Measurements from ENCODE around the gene NCKAP1. TPM values are rescaled to one million over a fixed set of nuclear protein-coding genes. Genes with fewer than 3 reads are reported as not detected.
"Not testable (repeated sequence)": the region's sequence is repeated elsewhere in the genome, so short reads cannot be mapped to it uniquely, and the experiment has no call there.

Gene NCKAP1
- total RNA-seq, 1 donor from 2014 or later, result 83.0 TPM

DNA sequence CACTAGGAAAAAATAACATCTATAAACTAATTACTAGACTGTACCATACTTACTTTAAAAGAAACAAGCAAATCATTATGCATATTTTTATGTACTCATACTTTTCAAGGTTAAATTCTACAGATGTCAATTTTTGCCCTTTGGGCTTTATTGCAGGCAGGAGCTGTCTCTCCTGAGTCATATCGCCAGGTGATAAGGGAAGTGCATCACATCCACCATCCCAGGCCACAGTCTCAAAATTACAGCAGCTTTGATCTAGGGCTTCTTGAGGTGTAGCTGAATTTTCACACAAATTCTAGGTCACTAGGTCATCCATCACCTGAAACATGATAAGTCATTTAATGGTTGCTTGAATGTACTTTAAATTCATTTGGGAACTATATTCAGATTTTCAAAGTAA is 133.4 kb downstream of the NCKAP1 start:
- no peak overlapping the region for H3K27ac ChIP-seq (ENCODE audit: low read depth, low read length)
- H3K4me1 ChIP-seq (ENCODE audit: control insufficient read depth in 3 of 3, insufficient read depth in 3 of 3, low read length in 3 of 3), result peaks cover 0 to 5% (median 4%) of the 10 kb centered on the region in 3 donors
- H3K9me3 ChIP-seq (ENCODE audit: control insufficient read depth in 3 of 3, low read length in 3 of 3), result no peaks in the 10 kb centered on the region
- no peak overlapping the region for H3K4me3 ChIP-seq (ENCODE audit: low read length in 3 of 3)
- no peak overlapping the region for H3K9ac ChIP-seq (ENCODE audit: low read depth in 1 of 3, low read length in 3 of 3)
- no peaks in the 10 kb centered on the region for H3K36me3 ChIP-seq (ENCODE audit: control insufficient read depth in 3 of 3, insufficient read depth in 3 of 3, low read length in 3 of 3)
- H3K27me3 ChIP-seq (ENCODE audit: control insufficient read depth in 3 of 3, insufficient read depth in 3 of 3, low read length in 3 of 3), result no peaks in the 10 kb centered on the region

DNA sequence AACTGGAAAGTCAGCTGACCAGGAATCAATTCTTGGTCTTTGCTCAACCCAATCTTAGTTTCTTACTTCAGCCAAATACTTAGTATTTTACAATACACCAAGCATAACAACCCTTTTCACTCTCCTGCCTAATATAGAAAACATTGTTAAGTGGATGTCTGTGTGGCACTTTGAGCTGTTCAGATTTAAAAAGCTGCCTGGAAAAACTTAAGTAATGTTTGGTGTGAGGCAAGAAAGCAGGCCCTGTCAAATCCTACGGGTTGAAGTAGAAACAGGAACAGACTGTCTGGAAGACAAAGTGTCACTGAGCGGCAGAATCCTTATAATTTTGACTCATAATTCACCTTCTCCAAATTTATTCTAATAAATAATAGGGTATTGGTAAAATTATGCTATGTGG is 134.7 kb downstream of the NCKAP1 start:
- Histone ChIP-seq H3K4me1 (ENCODE audit: control insufficient read depth in 3 of 3, insufficient read depth in 3 of 3, low read length in 3 of 3) (peaks cover 0 to 5% (median 4%) of the 10 kb centered on the region in 3 donors), H3K27me3 (ENCODE audit: control insufficient read depth in 3 of 3, insufficient read depth in 3 of 3, low read length in 3 of 3) (no peaks in the 10 kb centered on the region), H3K27ac (ENCODE audit: low read depth, low read length) (no peak overlapping the region), H3K9ac (ENCODE audit: low read depth in 1 of 3, low read length in 3 of 3) (no peak overlapping the region), H3K36me3 (ENCODE audit: control insufficient read depth in 3 of 3, insufficient read depth in 3 of 3, low read length in 3 of 3) (no peaks in the 10 kb centered on the region), H3K9me3 (ENCODE audit: control insufficient read depth in 3 of 3, low read length in 3 of 3) (no peaks in the 10 kb centered on the region), H3K4me3 (ENCODE audit: low read length in 3 of 3) (no peak overlapping the region)

DNA sequence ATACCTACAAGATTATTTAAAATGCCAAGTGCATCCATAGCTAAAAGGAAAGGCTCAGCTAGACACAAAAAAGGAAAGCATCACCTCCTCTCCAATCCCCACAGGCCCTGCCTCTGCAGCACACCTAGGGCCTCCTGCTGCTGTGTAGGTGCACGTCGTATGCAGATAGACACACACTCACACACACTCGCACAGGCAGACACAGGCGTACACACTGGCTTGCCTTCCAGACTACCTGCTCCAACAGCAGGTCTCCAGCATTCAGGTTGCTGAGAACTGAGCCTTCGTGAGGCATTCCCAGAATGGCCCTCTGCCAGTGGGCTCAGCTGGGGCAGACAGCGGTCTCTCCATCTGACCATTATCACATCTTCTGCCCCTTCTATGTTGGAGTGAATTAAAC is 136.5 kb downstream of the NCKAP1 start:
- H3K4me1 ChIP-seq (ENCODE audit: control insufficient read depth in 3 of 3, insufficient read depth in 3 of 3, low read length in 3 of 3), result no peaks in the 10 kb centered on the region
- no peak overlapping the region for H3K4me3 ChIP-seq (ENCODE audit: low read length in 3 of 3)
- no peaks in the 10 kb centered on the region for H3K27me3 ChIP-seq (ENCODE audit: control insufficient read depth in 3 of 3, insufficient read depth in 3 of 3, low read length in 3 of 3)
- H3K36me3 ChIP-seq (ENCODE audit: control insufficient read depth in 3 of 3, insufficient read depth in 3 of 3, low read length in 3 of 3), result no peaks in the 10 kb centered on the region
- no peak overlapping the region for H3K9ac ChIP-seq (ENCODE audit: low read depth in 1 of 3, low read length in 3 of 3)
- no peak overlapping the region for H3K27ac ChIP-seq (ENCODE audit: low read depth, low read length)
- H3K9me3 ChIP-seq (ENCODE audit: control insufficient read depth in 3 of 3, low read length in 3 of 3), result no peaks in the 10 kb centered on the region

- H3K9ac ChIP-seq (ENCODE audit: low read depth in 1 of 3, low read length in 3 of 3), result no peak overlapping the region
- no peaks in the 10 kb centered on the region for H3K4me1 ChIP-seq (ENCODE audit: control insufficient read depth in 3 of 3, insufficient read depth in 3 of 3, low read length in 3 of 3)
Observed at GRCh38 chr2:182898718-182899117, 139.5 kb downstream of the NCKAP1 start.

GRCh38 chr2:182897137-182897536 is 141.1 kb downstream of the NCKAP1 start:
- H3K9me3 ChIP-seq (ENCODE audit: control insufficient read depth in 3 of 3, low read length in 3 of 3), result no peaks in the 10 kb centered on the region
- H3K36me3 ChIP-seq (ENCODE audit: control insufficient read depth in 3 of 3, insufficient read depth in 3 of 3, low read length in 3 of 3), result no peaks in the 10 kb centered on the region
- no peak overlapping the region for H3K27ac ChIP-seq (ENCODE audit: low read depth, low read length)
- H3K4me3 ChIP-seq (ENCODE audit: low read length in 3 of 3), result no peak overlapping the region
- no peaks in the 10 kb centered on the region for H3K4me1 ChIP-seq (ENCODE audit: control insufficient read depth in 3 of 3, insufficient read depth in 3 of 3, low read length in 3 of 3)
- H3K9ac ChIP-seq (ENCODE audit: low read depth in 1 of 3, low read length in 3 of 3), result no peak overlapping the region
- H3K27me3 ChIP-seq (ENCODE audit: control insufficient read depth in 3 of 3, insufficient read depth in 3 of 3, low read length in 3 of 3), result no peaks in the 10 kb centered on the region

More at GRCh38 chr2:182898718-182899117, 139.5 kb downstream of the NCKAP1 start:
- Histone ChIP-seq H3K27ac (ENCODE audit: low read depth, low read length) (no peak overlapping the region), H3K36me3 (ENCODE audit: control insufficient read depth in 3 of 3, insufficient read depth in 3 of 3, low read length in 3 of 3) (no peaks in the 10 kb centered on the region), H3K4me3 (ENCODE audit: low read length in 3 of 3) (no peak overlapping the region), H3K27me3 (ENCODE audit: control insufficient read depth in 3 of 3, insufficient read depth in 3 of 3, low read length in 3 of 3) (no peaks in the 10 kb centered on the region), H3K9me3 (ENCODE audit: control insufficient read depth in 3 of 3, low read length in 3 of 3) (no peaks in the 10 kb centered on the region)

DNA sequence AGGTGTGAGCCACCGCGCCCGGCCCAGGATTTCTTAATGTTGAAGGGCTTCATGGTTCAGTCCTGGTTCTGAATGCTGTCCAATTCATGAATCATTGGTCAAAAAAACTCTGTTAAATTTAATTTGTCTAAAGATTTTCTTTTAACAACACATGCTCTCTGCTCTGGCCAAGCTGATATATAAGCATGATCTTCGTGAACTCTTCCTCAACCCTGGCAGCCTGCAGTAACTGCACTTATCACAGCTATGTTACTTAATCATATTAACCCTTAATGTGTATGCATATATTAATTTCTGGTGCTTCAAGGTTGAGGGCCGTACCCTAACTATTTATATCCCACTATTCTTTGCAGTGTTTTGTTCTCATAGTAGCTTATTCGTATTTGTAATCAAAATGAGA is 142.5 kb downstream of the NCKAP1 start:
- Histone ChIP-seq H3K9me3 (ENCODE audit: control insufficient read depth in 3 of 3, low read length in 3 of 3) (no peaks in the 10 kb centered on the region), H3K27ac (ENCODE audit: low read depth, low read length) (no peak overlapping the region), H3K9ac (ENCODE audit: low read depth in 1 of 3, low read length in 3 of 3) (no peak overlapping the region), H3K27me3 (ENCODE audit: control insufficient read depth in 3 of 3, insufficient read depth in 3 of 3, low read length in 3 of 3) (no peaks in the 10 kb centered on the region), H3K4me3 (ENCODE audit: low read length in 3 of 3) (no peak overlapping the region), H3K4me1 (ENCODE audit: control insufficient read depth in 3 of 3, insufficient read depth in 3 of 3, low read length in 3 of 3) (no peaks in the 10 kb centered on the region), H3K36me3 (ENCODE audit: control insufficient read depth in 3 of 3, insufficient read depth in 3 of 3, low read length in 3 of 3) (no peaks in the 10 kb centered on the region)

- Histone ChIP-seq H3K9ac (ENCODE audit: low read depth in 1 of 3, low read length in 3 of 3) (no peak overlapping the region), H3K36me3 (ENCODE audit: control insufficient read depth in 3 of 3, insufficient read depth in 3 of 3, low read length in 3 of 3) (no peaks in the 10 kb centered on the region), H3K27me3 (ENCODE audit: control insufficient read depth in 3 of 3, insufficient read depth in 3 of 3, low read length in 3 of 3) (no peaks in the 10 kb centered on the region), H3K4me1 (ENCODE audit: control insufficient read depth in 3 of 3, insufficient read depth in 3 of 3, low read length in 3 of 3) (no peaks in the 10 kb centered on the region), H3K4me3 (ENCODE audit: low read length in 3 of 3) (no peak overlapping the region), H3K9me3 (ENCODE audit: control insufficient read depth in 3 of 3, low read length in 3 of 3) (no peaks in the 10 kb centered on the region), H3K27ac (ENCODE audit: low read depth, low read length) (no peak overlapping the region)
Observed at GRCh38 chr2:182895169-182895568, 143.1 kb downstream of the NCKAP1 start.

- H3K9me3 ChIP-seq (ENCODE audit: control insufficient read depth in 3 of 3, low read length in 3 of 3), result no peaks in the 10 kb centered on the region
- no peak overlapping the region for H3K4me3 ChIP-seq (ENCODE audit: low read length in 3 of 3)
- no peaks in the 10 kb centered on the region for H3K36me3 ChIP-seq (ENCODE audit: control insufficient read depth in 3 of 3, insufficient read depth in 3 of 3, low read length in 3 of 3)
- no peaks in the 10 kb centered on the region for H3K4me1 ChIP-seq (ENCODE audit: control insufficient read depth in 3 of 3, insufficient read depth in 3 of 3, low read length in 3 of 3)
- no peak overlapping the region for H3K27ac ChIP-seq (ENCODE audit: low read depth, low read length)
- no peaks in the 10 kb centered on the region for H3K27me3 ChIP-seq (ENCODE audit: control insufficient read depth in 3 of 3, insufficient read depth in 3 of 3, low read length in 3 of 3)
- H3K9ac ChIP-seq (ENCODE audit: low read depth in 1 of 3, low read length in 3 of 3), result no peak overlapping the region
Observed at GRCh38 chr2:182894174-182894573, 144.1 kb downstream of the NCKAP1 start.

DNA sequence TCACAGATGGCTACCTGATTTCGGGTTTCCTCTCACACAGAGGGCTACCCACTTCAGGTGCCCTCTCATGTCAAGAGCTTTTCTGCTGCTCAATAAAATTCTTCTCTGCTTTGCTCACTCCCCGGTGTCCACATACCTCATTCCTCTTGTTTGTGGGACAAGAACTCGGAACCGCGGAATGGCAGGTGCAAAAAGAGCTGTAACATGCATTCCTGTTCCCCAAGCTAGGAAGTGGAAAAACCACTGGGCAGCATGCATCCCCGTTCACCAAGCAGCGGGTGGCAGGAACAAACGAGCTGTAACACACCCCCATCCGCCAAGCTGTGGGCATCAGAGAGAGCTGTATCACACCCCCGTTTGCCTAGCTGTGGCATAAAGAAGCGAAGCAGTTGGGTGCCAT is 144.6 kb downstream of the NCKAP1 start:
- H3K9ac ChIP-seq (ENCODE audit: low read depth in 1 of 3, low read length in 3 of 3), result no peak overlapping the region
- no peak overlapping the region for H3K4me3 ChIP-seq (ENCODE audit: low read length in 3 of 3)
- H3K27me3 ChIP-seq (ENCODE audit: control insufficient read depth in 3 of 3, insufficient read depth in 3 of 3, low read length in 3 of 3), result no peaks in the 10 kb centered on the region
- no peak overlapping the region for H3K27ac ChIP-seq (ENCODE audit: low read depth, low read length)
- no peaks in the 10 kb centered on the region for H3K4me1 ChIP-seq (ENCODE audit: control insufficient read depth in 3 of 3, insufficient read depth in 3 of 3, low read length in 3 of 3)
- H3K9me3 ChIP-seq (ENCODE audit: control insufficient read depth in 3 of 3, low read length in 3 of 3), result no peaks in the 10 kb centered on the region
- no peaks in the 10 kb centered on the region for H3K36me3 ChIP-seq (ENCODE audit: control insufficient read depth in 3 of 3, insufficient read depth in 3 of 3, low read length in 3 of 3)

GRCh38 chr2:182893035-182893434 is 145.2 kb downstream of the NCKAP1 start:
- not testable (repeated sequence) for H3K36me3 ChIP-seq (ENCODE audit: control insufficient read depth in 3 of 3, insufficient read depth in 3 of 3, low read length in 3 of 3); H3K9me3 ChIP-seq (ENCODE audit: control insufficient read depth in 3 of 3, low read length in 3 of 3); H3K27ac ChIP-seq (ENCODE audit: low read depth, low read length); H3K4me1 ChIP-seq (ENCODE audit: control insufficient read depth in 3 of 3, insufficient read depth in 3 of 3, low read length in 3 of 3); H3K9ac ChIP-seq (ENCODE audit: low read depth in 1 of 3, low read length in 3 of 3); H3K4me3 ChIP-seq (ENCODE audit: low read length in 3 of 3); H3K27me3 ChIP-seq (ENCODE audit: control insufficient read depth in 3 of 3, insufficient read depth in 3 of 3, low read length in 3 of 3)

DNA sequence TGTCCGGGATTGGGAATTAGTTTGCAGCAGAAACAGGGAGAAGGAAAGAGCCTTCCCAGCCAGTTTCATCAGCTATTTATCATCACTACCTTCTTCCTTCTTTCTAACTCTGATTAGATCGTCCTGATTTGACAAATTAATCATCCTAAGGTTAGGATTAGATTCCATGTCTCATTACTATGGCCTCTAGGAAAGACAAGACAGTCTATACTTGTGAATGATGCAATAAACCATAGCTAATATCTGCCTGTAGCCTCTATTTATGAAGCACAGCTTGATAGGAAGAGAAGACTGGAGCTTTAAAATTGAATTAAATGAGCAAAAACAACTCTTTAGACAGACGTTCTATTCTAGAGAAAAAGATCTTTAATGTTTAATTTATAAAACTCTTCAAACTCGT is 146.6 kb downstream of the NCKAP1 start:
- Histone ChIP-seq H3K9me3 (ENCODE audit: control insufficient read depth in 3 of 3, low read length in 3 of 3) (no peaks in the 10 kb centered on the region), H3K27me3 (ENCODE audit: control insufficient read depth in 3 of 3, insufficient read depth in 3 of 3, low read length in 3 of 3) (no peaks in the 10 kb centered on the region), H3K9ac (ENCODE audit: low read depth in 1 of 3, low read length in 3 of 3) (no peak overlapping the region), H3K4me3 (ENCODE audit: low read length in 3 of 3) (no peak overlapping the region), H3K27ac (ENCODE audit: low read depth, low read length) (no peak overlapping the region), H3K4me1 (ENCODE audit: control insufficient read depth in 3 of 3, insufficient read depth in 3 of 3, low read length in 3 of 3) (no peaks in the 10 kb centered on the region), H3K36me3 (ENCODE audit: control insufficient read depth in 3 of 3, insufficient read depth in 3 of 3, low read length in 3 of 3) (no peaks in the 10 kb centered on the region)
